ENCODE measurements around the gene STAC2.

DNA sequence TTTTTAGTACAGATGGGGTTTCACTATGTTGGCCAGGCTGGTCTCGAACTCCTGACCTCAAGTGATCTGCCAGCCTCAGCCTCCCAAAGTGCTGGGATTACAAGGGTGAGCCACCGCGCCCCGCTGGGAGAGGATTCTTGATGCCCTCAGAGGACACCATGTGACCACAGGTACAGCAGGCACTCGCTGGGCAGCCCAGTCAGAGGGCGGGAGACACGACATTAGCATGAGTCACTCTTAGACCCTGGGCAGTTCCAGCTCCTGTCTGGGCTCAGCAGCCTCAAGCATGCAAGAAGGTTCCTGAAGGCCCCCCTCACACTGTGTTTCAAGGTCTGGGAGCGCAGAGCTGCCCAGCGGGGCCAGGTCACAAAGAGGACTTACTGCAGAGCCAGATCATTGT is 11.9 kb downstream of the STAC2 start:
- TF ChIP-seq, protein P1, sequence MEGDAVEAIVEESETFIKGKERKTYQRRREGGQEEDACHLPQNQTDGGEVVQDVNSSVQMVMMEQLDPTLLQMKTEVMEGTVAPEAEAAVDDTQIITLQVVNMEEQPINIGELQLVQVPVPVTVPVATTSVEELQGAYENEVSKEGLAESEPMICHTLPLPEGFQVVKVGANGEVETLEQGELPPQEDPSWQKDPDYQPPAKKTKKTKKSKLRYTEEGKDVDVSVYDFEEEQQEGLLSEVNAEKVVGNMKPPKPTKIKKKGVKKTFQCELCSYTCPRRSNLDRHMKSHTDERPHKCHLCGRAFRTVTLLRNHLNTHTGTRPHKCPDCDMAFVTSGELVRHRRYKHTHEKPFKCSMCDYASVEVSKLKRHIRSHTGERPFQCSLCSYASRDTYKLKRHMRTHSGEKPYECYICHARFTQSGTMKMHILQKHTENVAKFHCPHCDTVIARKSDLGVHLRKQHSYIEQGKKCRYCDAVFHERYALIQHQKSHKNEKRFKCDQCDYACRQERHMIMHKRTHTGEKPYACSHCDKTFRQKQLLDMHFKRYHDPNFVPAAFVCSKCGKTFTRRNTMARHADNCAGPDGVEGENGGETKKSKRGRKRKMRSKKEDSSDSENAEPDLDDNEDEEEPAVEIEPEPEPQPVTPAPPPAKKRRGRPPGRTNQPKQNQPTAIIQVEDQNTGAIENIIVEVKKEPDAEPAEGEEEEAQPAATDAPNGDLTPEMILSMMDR (conservative IDR thresholded peaks at IDR 0.05; ENCODE audit: low read length) = no peak
- TF ChIP-seq EZH2phosphoT487 (IDR thresholded peaks at IDR 0.05; ENCODE audit: borderline replicate concordance, low read depth, low read length) = no peak

Data from OCI-LY7 (cell line).